Neural cell (in vitro differentiated cells): ENCODE results near the gene OR6C2.
"Not testable (repeated sequence)": the region's sequence is repeated elsewhere in the genome, so short reads cannot be mapped to it uniquely, and the experiment has no call there.

Experiments
- EP300 ChIP-seq: fragments of 450-650 bp; conservative IDR thresholded peaks from 2 replicates; pipeline ENCODE4 v1.6.1; 2014; ENCODE audit warnings: antibody characterized with exemption, mild to moderate bottlenecking, moderate library complexity; ENCODE audit not compliant: poor library complexity, severe bottlenecking
- EZH2 ChIP-seq: fragments of 200-600, 300-800 bp; shearing (Covaris generic), sonication (generic); IDR thresholded peaks from 2 replicates; pipeline ENCODE4 v1.6.1; 2014; ENCODE audit warnings: antibody characterized with exemption, low read length, borderline replicate concordance, mild to moderate bottlenecking; ENCODE audit not compliant: insufficient read depth, poor library complexity, severe bottlenecking
- POLR2AphosphoS5 ChIP-seq: IDR thresholded peaks from 2 replicates; pipeline ENCODE4 v1.6.1; 2012
- RAD21 ChIP-seq: fragments of 450-650 bp; conservative IDR thresholded peaks from 2 replicates; pipeline ENCODE4 v1.6.1; 2014; ENCODE audit warnings: antibody characterized with exemption, mild to moderate bottlenecking, moderate library complexity
- SMC3 ChIP-seq: fragments of 450-650 bp; conservative IDR thresholded peaks from 2 replicates; pipeline ENCODE4 v1.6.1; 2014; ENCODE audit warnings: antibody characterized with exemption, mild to moderate bottlenecking, moderate library complexity; ENCODE audit not compliant: poor library complexity
- TAF1 ChIP-seq: IDR thresholded peaks from 2 replicates; pipeline ENCODE4 v1.6.1; 2012; ENCODE audit warnings: low read depth
- TF ChIP-seq, protein P1 (sequence below): fragments of 450-650 bp; IDR thresholded peaks from 2 replicates; pipeline ENCODE4 v1.5.1; 2014; ENCODE audit warnings: antibody characterized with exemption, mild to moderate bottlenecking, moderate library complexity; ENCODE audit not compliant: poor library complexity, severe bottlenecking
- TF ChIP-seq, protein P2 (sequence below): IDR thresholded peaks from 2 replicates; pipeline ENCODE4 v1.6.1; 2012; ENCODE audit warnings: borderline replicate concordance

GRCh38 chr12:55414889-55415288 lies 29.0 kb upstream of the OR6C2 start:
- TF ChIP-seq POLR2AphosphoS5, EP300, TAF1, EZH2, RAD21, SMC3: not testable (repeated sequence)
- TF ChIP-seq, protein P1, sequence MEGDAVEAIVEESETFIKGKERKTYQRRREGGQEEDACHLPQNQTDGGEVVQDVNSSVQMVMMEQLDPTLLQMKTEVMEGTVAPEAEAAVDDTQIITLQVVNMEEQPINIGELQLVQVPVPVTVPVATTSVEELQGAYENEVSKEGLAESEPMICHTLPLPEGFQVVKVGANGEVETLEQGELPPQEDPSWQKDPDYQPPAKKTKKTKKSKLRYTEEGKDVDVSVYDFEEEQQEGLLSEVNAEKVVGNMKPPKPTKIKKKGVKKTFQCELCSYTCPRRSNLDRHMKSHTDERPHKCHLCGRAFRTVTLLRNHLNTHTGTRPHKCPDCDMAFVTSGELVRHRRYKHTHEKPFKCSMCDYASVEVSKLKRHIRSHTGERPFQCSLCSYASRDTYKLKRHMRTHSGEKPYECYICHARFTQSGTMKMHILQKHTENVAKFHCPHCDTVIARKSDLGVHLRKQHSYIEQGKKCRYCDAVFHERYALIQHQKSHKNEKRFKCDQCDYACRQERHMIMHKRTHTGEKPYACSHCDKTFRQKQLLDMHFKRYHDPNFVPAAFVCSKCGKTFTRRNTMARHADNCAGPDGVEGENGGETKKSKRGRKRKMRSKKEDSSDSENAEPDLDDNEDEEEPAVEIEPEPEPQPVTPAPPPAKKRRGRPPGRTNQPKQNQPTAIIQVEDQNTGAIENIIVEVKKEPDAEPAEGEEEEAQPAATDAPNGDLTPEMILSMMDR: not testable (repeated sequence)
- TF ChIP-seq, protein P2, sequence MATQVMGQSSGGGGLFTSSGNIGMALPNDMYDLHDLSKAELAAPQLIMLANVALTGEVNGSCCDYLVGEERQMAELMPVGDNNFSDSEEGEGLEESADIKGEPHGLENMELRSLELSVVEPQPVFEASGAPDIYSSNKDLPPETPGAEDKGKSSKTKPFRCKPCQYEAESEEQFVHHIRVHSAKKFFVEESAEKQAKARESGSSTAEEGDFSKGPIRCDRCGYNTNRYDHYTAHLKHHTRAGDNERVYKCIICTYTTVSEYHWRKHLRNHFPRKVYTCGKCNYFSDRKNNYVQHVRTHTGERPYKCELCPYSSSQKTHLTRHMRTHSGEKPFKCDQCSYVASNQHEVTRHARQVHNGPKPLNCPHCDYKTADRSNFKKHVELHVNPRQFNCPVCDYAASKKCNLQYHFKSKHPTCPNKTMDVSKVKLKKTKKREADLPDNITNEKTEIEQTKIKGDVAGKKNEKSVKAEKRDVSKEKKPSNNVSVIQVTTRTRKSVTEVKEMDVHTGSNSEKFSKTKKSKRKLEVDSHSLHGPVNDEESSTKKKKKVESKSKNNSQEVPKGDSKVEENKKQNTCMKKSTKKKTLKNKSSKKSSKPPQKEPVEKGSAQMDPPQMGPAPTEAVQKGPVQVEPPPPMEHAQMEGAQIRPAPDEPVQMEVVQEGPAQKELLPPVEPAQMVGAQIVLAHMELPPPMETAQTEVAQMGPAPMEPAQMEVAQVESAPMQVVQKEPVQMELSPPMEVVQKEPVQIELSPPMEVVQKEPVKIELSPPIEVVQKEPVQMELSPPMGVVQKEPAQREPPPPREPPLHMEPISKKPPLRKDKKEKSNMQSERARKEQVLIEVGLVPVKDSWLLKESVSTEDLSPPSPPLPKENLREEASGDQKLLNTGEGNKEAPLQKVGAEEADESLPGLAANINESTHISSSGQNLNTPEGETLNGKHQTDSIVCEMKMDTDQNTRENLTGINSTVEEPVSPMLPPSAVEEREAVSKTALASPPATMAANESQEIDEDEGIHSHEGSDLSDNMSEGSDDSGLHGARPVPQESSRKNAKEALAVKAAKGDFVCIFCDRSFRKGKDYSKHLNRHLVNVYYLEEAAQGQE: not testable (repeated sequence)
